HUES6 (cell line): ENCODE data around the gene ARHGAP15.

Source experiments
- H3K27ac ChIP-seq: 2 replicates; pipeline ENCODE4 v1.7.0; 2013; ENCODE audit warnings: low read depth, mild to moderate bottlenecking, low read length, inconsistent platforms
- H3K27me3 ChIP-seq: 2 replicates; pipeline ENCODE4 v1.6.1; 2013; ENCODE audit warnings: low read length; ENCODE audit not compliant: control insufficient read depth, insufficient read depth
- H3K36me3 ChIP-seq: 2 replicates; pipeline ENCODE4 v1.6.1; 2013; ENCODE audit warnings: low read length; ENCODE audit not compliant: control insufficient read depth, insufficient read depth
- H3K4me1 ChIP-seq: 2 replicates; pipeline ENCODE4 v1.6.1; 2013; ENCODE audit warnings: low read length; ENCODE audit not compliant: control insufficient read depth, insufficient read depth
- H3K4me3 ChIP-seq: 2 replicates; pipeline ENCODE4 v1.5.1; 2013; ENCODE audit warnings: low read depth, low read length
- H3K9ac ChIP-seq: one replicate; pipeline ENCODE4 v1.6.1; 2013; ENCODE audit warnings: mild to moderate bottlenecking, low read length
- H3K9me3 ChIP-seq: 2 replicates; pipeline ENCODE4 v1.6.1; 2013; ENCODE audit warnings: low read depth, low read length; ENCODE audit not compliant: control insufficient read depth, insufficient read depth

ARHGAP15 gene

GRCh38 chr2:143702931-143703330 is 573.7 kb downstream of the ARHGAP15 start:
- Histone ChIP-seq H3K4me1 (peaks cover 7% of the 10 kb centered on the region), H3K36me3 (no peaks in the 10 kb centered on the region), H3K4me3 (no peak overlapping the region), H3K9me3 (no peaks in the 10 kb centered on the region), H3K9ac (no peak overlapping the region), H3K27me3 (no peaks in the 10 kb centered on the region), H3K27ac (no peak overlapping the region)

GRCh38 chr2:143704451-143705106 is 575.4 kb downstream of the ARHGAP15 start:
- Histone ChIP-seq H3K9me3 (no peaks in the 10 kb centered on the region), H3K36me3 (no peaks in the 10 kb centered on the region), H3K4me3 (no peak overlapping the region), H3K4me1 (peaks cover 7% of the 10 kb centered on the region), H3K9ac (no peak overlapping the region), H3K27me3 (no peaks in the 10 kb centered on the region), H3K27ac (no peak overlapping the region)

- H3K4me3 ChIP-seq = no peak overlapping the region
- no peaks in the 10 kb centered on the region for H3K27me3 ChIP-seq
- H3K36me3 ChIP-seq = no peaks in the 10 kb centered on the region
- H3K4me1 ChIP-seq = peaks cover 7% of the 10 kb centered on the region
- H3K9ac ChIP-seq = no peak overlapping the region
- H3K9me3 ChIP-seq = no peaks in the 10 kb centered on the region
- no peak overlapping the region for H3K27ac ChIP-seq
Measured at GRCh38 chr2:143705108-143705707, 576.0 kb downstream of the ARHGAP15 start.

- Histone ChIP-seq H3K27ac (no peak overlapping the region), H3K4me1 (peaks cover 7% of the 10 kb centered on the region), H3K4me3 (no peak overlapping the region), H3K36me3 (no peaks in the 10 kb centered on the region), H3K9me3 (0 out of 2 replicates have a peak, but pooled peaks cover under 1% of the 10 kb centered on the region), H3K9ac (no peak overlapping the region), H3K27me3 (no peaks in the 10 kb centered on the region)
Measured at GRCh38 chr2:143706354-143706753, 577.1 kb downstream of the ARHGAP15 start.

- no peak overlapping the region for H3K4me3 ChIP-seq
- peaks cover 16% of the 10 kb centered on the region; the same call in 1 of the 2 replicates for H3K9me3 ChIP-seq
- peaks cover 7% of the 10 kb centered on the region for H3K4me1 ChIP-seq
- no peaks in the 10 kb centered on the region for H3K36me3 ChIP-seq
- H3K27me3 ChIP-seq = no peaks in the 10 kb centered on the region
- H3K27ac ChIP-seq = 0 out of 2 replicates have a peak overlapping the region, but pooled peaks have one; percentile 33
- H3K9ac ChIP-seq = no peak overlapping the region
Measured at GRCh38 chr2:143708682-143709081, 579.5 kb downstream of the ARHGAP15 start.

- H3K36me3 ChIP-seq = no peaks in the 10 kb centered on the region
- H3K27me3 ChIP-seq = no peaks in the 10 kb centered on the region
- no peak overlapping the region for H3K9ac ChIP-seq
Measured at GRCh38 chr2:143710196-143710595, 581.0 kb downstream of the ARHGAP15 start.

GRCh38 chr2:143710879-143711278 is 581.7 kb downstream of the ARHGAP15 start:
- no peaks in the 10 kb centered on the region for H3K27me3 ChIP-seq
- H3K36me3 ChIP-seq = no peaks in the 10 kb centered on the region
- no peak overlapping the region for H3K27ac ChIP-seq
- H3K4me3 ChIP-seq = no peak overlapping the region
- no peak overlapping the region for H3K9ac ChIP-seq
- peaks cover 22% of the 10 kb centered on the region; the same call in 1 of the 2 replicates for H3K9me3 ChIP-seq
- no peaks in the 10 kb centered on the region for H3K4me1 ChIP-seq

More at GRCh38 chr2:143710196-143710595, 581.0 kb downstream of the ARHGAP15 start:
- Histone ChIP-seq H3K27ac (no peak overlapping the region), H3K4me3 (no peak overlapping the region), H3K9me3 (peaks cover 22% of the 10 kb centered on the region; the same call in 1 of the 2 replicates), H3K4me1 (peaks cover 4% of the 10 kb centered on the region)

GRCh38 chr2:143716522-143716921 is 587.3 kb downstream of the ARHGAP15 start:
- H3K27me3 ChIP-seq = no peaks in the 10 kb centered on the region
- H3K9ac ChIP-seq = no peak overlapping the region
- no peak overlapping the region for H3K4me3 ChIP-seq
- H3K36me3 ChIP-seq = no peaks in the 10 kb centered on the region
- H3K4me1 ChIP-seq = no peaks in the 10 kb centered on the region
- H3K9me3 ChIP-seq = peaks cover 20% of the 10 kb centered on the region; the same call in 1 of the 2 replicates
- no peak overlapping the region for H3K27ac ChIP-seq

- Histone ChIP-seq H3K36me3 (no peaks in the 10 kb centered on the region), H3K4me1 (no peaks in the 10 kb centered on the region), H3K4me3 (no peak overlapping the region), H3K9ac (no peak overlapping the region), H3K27me3 (no peaks in the 10 kb centered on the region), H3K27ac (no peak overlapping the region), H3K9me3 (peaks cover 16% of the 10 kb centered on the region; the same call in 1 of the 2 replicates)
Measured at GRCh38 chr2:143717053-143717452, 587.8 kb downstream of the ARHGAP15 start.

- H3K4me1 ChIP-seq = no peaks in the 10 kb centered on the region
- H3K4me3 ChIP-seq = no peak overlapping the region
- no peak overlapping the region for H3K9ac ChIP-seq
- H3K9me3 ChIP-seq = peaks cover 10% of the 10 kb centered on the region; the same call in 1 of the 2 replicates
- no peak overlapping the region for H3K27ac ChIP-seq
- no peaks in the 10 kb centered on the region for H3K36me3 ChIP-seq
- H3K27me3 ChIP-seq = no peaks in the 10 kb centered on the region
Measured at GRCh38 chr2:143717536-143718168, 588.4 kb downstream of the ARHGAP15 start.

GRCh38 chr2:143718745-143719144 is 589.5 kb downstream of the ARHGAP15 start:
- Histone ChIP-seq H3K9ac (no peak overlapping the region), H3K36me3 (no peaks in the 10 kb centered on the region), H3K4me3 (no peak overlapping the region), H3K27ac (no peak overlapping the region), H3K4me1 (no peaks in the 10 kb centered on the region), H3K9me3 (0 out of 2 replicates have a peak, but pooled peaks cover 5% of the 10 kb centered on the region), H3K27me3 (no peaks in the 10 kb centered on the region)
